ENCODE results near the gene ARPIN.
A peak's percentile ranks its signal among the peaks of the same experiment; 100 is the strongest.
"Not testable (repeated sequence)": the region's sequence is repeated elsewhere in the genome, so short reads cannot be mapped to it uniquely, and the experiment has no call there.

ARPIN gene

DNA sequence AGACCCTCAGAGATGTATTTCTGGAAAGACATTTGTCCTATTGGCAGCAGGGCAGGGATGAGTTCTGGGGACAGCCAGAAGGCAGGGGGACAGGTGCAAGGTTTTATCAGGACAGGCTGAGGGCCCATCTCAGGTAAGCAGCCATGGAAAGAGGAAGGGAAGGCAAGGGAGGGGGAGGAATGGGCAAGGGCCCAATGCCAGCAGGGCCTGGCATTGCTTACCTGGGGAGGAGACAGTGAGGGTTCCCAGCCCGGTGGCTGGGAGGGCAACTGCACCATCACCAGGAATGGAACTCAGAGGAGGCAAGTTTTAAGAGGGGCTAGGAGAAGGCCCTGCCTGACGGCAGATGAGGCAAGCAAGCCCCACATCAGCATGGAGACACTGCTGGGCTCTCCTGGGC lies 3.1 kb downstream of the ARPIN start:
- DNase-seq, result no peak

GRCh38 chr15:89908226-89908625 lies 4.5 kb downstream of the ARPIN start:
- DNase-seq, result no peak

DNA sequence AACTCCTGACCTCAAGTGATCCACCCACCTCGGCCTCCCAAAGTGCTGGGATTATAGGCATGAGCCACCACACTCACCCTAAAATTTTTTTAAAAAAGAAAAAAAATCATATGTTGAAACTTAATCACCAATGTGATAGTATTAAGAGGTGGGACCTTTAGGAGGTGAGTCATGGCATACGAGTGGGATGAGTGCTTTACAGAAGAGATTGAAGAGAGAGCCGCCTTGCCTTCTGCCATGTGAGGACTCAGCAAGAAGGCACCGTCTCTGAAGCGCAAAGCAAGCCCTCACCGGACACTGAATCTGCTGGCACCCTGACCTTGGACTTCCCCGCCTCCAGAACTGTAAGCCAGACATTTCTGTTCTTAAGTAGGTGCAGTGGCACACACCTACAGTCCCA lies 5.5 kb downstream of the ARPIN start:
- DNase-seq, result no peak

DNA sequence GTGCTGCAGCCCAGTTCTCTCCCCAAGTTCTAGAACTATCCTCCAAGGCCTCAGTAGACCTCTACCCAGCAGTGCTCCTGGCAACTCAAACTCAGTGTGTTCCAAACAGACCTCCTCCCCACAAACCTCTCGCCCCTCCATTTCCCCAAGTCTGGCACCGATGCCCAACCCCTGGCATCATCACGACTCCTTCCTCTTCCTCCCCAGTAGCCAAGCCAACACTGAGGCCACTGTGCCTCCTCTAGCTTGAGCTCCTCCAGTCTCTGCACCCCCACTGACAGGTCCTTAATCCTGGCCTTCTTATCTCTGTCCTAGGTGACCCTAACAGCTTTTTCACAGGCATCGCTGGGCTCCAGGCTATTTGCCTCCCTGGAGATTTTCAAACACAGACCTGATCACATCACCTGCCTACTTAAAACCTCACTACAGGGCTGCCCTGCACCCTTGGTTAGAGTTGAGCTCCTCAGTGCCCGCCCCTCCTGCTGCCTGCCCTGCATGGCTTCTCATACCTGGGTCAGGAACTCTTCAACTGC lies 6.8 kb downstream of the ARPIN start:
- DNase-seq, result peak; percentile 0

DNA sequence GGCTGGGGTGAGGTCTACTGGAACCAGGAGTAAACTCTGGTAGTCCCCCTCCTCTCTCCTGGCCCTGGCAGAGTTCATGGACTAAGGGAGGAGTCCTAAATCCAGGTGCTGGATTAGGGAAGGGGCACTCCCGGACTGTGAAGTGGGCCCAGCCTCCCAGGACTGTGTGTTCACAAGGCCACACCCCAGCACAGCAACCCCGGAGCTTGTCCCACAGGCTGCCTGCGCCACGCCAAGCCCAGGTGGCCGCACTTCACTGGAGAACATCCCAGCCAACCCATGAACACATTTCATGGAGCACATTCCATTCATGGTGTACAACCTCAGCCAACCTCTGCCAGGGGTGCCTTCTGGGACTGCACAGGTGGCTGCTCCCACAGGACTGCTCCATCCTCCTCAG lies 8.2 kb downstream of the ARPIN start:
- DNase-seq, result peak; percentile 10

GRCh38 chr15:89903858-89904130 lies 9.0 kb downstream of the ARPIN start:
- peak; percentile 16 for DNase-seq

DNA sequence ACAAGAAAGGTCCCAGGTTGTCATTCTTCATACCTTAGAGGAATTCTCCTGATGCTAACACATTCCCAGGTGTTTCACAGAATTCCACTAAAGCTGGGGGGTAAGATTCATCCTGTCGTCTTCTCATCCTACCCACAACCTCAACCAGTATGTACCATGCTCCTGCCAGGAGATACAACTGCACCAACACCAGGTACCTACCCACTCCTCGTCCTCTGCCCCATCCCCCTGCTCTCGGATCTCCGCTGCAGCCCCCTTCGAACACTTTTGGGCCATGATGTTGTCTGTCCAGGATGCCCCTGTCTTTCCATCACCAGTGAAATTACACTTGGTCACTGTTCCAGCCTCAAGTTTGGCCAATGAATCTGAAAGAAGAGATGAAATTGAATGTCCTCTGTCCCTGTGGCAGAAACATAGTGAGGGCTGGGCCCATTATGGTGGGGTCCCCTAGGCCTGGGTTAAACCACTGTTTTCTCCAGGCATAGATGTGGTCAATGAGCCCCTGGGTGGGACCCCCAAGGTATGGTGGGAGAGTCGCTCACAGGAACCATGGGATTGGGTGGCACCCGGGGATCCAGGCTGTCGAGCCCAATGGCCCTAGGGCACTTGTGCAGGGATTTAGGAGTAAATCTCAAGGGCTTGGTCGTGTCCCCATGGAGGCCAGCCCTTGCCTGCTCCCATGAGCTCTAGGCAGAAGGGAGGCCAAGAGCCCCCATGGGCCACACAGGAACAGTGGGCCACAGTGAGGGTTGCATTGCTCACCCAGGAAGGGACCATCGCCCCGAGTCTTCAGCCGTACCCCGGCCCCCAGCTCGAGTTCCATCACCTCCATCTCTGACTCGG lies 9.5 kb downstream of the ARPIN start:
- peak; percentile 10 for DNase-seq

DNA sequence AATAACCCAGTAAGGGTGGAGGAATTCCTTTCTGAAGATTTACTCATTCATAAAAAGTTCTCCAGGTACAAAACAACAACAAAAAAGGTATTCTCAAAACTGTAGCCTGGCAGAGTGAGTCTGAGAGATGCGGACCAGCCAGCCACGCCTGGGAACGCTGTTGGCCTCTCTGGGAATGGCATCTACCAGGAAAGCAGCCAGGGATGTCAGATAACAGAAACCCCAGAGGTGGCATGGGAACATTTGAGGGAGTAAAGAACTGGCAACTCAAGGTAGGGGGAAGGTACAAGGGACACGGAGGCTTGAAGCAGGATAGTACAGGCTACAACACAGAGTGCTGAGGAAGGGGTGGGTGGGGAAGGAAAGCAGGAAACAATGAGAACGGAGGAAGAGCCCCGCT lies 11.9 kb downstream of the ARPIN start:
- DNase-seq, result peak; percentile 15

GRCh38 chr15:89899951-89900567 lies 12.7 kb downstream of the ARPIN start:
- peak; percentile 18 for DNase-seq

GRCh38 chr15:89899295-89899945 lies 13.3 kb downstream of the ARPIN start:
- DNase-seq, result peak; percentile 14

GRCh38 chr15:89898614-89899294 lies 14.0 kb downstream of the ARPIN start:
- DNase-seq, result peak; percentile 48

GRCh38 chr15:89898146-89898545 lies 14.6 kb downstream of the ARPIN start:
- DNase-seq, result no peak

- peak; percentile 94 for DNase-seq
These were observed 18.9 kb downstream of the ARPIN start, which contains the start of gene AP3S2 for GRCh38 chr15:89893696-89894447. TSS of gene AP3S2 (minus strand) at chr15:89893994. CDS start at chr15:89893949, 45 bp downstream.

DNA sequence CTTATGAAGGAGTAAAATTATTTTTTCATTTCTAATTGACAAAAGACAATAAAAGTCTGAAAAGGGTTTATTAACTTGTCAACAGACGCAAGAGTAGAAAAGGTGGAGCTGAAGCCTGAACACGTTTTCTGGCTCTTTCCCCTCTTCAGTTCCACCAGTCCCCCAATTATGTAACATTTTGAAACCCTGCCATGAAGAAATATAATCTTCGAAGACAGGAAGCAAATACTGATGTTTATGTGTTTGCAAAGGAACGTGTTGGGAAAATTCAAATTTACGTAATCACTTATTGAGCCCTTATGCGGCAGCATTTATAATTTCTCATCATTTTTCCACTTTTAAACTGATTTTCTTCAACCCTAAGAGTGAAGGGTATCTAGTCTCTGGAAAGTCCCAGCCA lies 19.7 kb downstream of the ARPIN start:
- no peak for DNase-seq

DNA sequence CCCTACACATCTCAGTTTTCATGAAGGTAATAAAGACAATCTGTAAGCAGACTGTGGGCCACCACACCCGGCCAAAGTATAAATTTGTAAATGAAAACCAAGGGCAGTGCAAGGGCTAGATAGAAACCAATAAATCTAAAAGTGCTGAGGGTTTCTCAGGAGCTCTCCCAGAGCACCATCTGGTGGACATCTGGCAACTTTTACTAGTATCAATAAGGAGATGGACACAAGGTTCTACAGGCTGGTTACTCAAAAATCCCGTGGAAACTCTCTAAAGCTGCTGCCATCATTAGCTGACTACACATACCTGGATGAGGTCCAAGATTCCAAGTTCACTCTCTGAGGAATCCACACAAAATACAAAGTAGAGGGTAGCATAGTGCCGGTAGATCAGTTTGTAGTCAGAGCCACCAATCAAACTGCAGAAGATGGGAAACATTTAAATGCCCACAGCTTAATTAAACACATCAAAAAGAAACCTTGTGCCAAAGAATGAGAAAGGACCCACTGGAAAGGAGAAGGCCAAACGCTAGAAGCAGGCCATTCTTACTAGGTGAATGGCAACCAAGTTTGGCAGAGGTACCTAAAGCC lies 24.4 kb downstream of the ARPIN start:
- DNase-seq, result no peak

DNA sequence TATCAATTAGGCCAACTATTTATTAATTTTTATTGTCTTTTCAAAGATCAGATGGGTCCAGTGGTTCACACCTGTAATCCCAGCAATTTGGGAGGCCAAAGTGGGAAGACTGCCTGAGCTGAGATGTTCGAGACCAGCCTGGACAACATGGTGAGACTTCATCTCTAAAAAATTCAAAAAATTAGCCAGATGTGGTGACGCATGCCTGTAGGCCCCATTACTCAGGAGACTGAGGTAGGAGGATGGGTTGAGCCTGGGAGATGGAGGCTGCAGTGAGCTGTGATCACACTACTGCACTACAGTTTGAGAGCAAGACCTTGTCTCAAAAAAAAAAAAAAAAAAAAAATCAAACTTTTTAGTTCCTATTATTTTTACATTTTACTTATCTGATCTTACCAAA lies 27.1 kb downstream of the ARPIN start:
- no peak for DNase-seq

GRCh38 chr15:89885179-89885578 lies 27.6 kb downstream of the ARPIN start:
- not testable (repeated sequence) for DNase-seq

DNA sequence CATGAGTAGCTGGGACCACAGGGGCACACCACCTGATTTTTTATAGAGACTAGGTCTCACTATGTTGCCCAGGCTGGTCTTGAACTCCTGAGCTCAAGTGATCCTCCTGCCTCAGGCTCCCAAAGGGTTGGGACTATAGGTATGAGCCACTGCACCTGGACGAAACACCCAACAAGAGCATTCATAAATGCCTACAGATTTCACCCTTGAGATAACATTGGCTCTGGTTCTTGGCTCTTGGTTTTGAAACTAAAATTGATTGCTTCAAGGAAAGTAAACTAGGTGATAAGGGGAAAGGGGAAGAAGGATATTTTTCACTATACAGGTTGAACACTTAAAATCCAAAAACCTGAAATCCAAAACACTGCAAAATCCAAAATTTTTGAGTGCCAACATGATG lies 29.2 kb downstream of the ARPIN start:
- DNase-seq, result no peak

DNA sequence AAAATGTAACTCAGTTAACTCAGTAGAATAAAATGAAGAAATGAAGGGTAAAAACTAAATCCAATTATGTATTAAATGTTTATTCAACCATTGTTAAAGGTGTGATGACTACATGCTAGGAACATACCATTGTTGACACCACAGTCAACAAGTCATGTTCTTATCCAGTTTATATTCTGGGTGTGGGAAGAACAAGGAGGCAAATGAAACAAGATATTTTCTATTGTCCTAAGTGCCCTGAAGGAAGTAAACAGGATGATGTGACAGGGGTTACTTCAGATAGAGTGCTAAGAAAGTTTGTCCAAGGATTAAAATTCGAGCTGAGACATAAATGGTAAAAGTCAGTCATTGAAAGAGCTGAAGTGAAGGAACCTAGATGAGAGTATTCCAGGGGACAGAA lies 32.0 kb downstream of the ARPIN start:
- DNase-seq, result no peak

DNA sequence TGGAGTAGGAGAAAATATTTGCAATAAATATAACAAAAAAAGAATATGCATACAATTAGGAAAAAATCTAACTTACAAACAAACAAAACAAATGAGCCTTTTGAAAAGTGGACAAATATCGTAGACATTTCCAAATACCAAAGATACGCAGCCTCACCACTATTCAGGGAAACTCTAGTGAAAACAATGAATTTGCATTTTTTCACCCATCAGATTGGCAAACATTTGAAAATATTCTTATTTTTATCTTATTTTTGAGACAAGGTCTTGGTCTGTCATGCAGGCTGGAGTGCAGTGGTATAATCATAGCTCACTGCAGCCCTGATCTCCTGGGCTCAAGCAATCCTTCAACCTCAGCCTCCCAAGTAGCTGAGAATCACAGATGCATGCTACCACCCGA lies 34.4 kb downstream of the ARPIN start:
- no peak for DNase-seq

- DNase-seq, result no peak
These were observed 35.7 kb downstream of the ARPIN start for GRCh38 chr15:89877083-89877425.

DNA sequence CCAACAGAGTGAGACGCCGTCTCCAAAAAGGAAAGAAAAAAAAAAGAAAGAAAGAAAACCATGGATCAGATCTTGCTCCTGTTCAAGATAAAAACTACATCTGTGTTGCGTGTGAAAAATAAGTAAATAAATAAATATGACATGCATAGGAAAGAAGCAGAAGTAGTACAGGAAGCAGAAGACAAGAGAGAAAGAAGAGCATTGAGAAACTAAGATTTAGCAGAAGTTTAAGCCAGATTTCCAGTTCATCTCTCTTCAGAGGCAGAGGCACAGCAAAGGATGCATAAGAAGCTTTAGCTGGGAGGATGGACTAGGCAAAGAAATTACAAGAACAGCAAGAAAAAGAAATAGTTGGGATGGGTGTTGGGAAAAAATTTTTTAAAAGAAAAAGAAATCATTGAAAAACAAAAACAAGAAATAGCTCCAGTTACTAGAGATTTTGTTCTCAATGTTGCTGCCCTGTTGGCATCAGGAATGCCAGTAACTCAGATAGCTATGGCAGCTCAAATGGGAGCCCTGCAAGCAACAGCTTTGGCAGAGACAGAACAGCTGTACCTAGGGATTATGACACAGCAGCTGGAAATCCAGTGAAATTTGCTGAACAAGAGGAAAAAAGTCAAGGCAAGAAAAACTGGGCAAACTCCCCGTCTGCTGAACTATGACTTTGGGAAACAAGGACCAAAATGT lies 36.2 kb downstream of the ARPIN start:
- DNase-seq, result no peak
